Transverse colon (tissue), 4 donors: ENCODE measurements around the gene FAM110D.

Source experiments
- CTCF ChIP-seq, 5 experiments: fragments of 200-600 bp in 3 of 5; fragments of 450-650 bp in 2 of 5; sonication (generic) in 3 of 5; IDR thresholded peaks; 1 replicate in 2 of 5; 2 replicates in 3 of 5; pipeline ENCODE4 v1.5.1; 2016 to 2017; ENCODE audit warnings: antibody characterized with exemption in 5 of 5, inconsistent platforms in 3 of 5, mild to moderate bottlenecking in 2 of 5, moderate library complexity in 1 of 5
- POLR2A ChIP-seq: fragments of 450-650 bp; IDR thresholded peaks from one replicate; pipeline ENCODE4 v1.6.1; 2016; ENCODE audit warnings: antibody characterized with exemption, mild to moderate bottlenecking, moderate library complexity
- POLR2AphosphoS5 ChIP-seq, 3 donors: sonication (generic); formaldehyde crosslinking; IDR thresholded peaks; one replicate each; pipeline ENCODE4 v1.6.1; 2016; ENCODE audit warnings: antibody characterized with exemption in 3 of 3

GRCh38 chr1:26212726-26213125 lies 53.8 kb downstream of the FAM110D start:
- TF ChIP-seq POLR2A (no peak), CTCF (IDR thresholded peaks at IDR 0.05) (no peak), POLR2AphosphoS5 (IDR thresholded peaks at IDR 0.05) (no peak)
